H7 (cell line): ENCODE results near the gene SEM1. TPM values are rescaled to one million over a fixed set of nuclear protein-coding genes. Genes with fewer than 3 reads are reported as not detected.
"Not testable (repeated sequence)": the region's sequence is repeated elsewhere in the genome, so short reads cannot be mapped to it uniquely, and the experiment has no call there.

Experiments
- DNase-seq: peaks from one replicate; pipeline ENCODE4 v3.0.0; 2012
- H3K27me3 ChIP-seq: 2 replicates; pipeline ENCODE4 v1.6.0; 2011; ENCODE audit warnings: mild to moderate bottlenecking, low read length; ENCODE audit not compliant: control insufficient read depth, insufficient read depth
- H3K36me3 ChIP-seq: replicated peaks from 2 replicates; pipeline ENCODE4 v1.5.1; 2011; ENCODE audit warnings: low read length; ENCODE audit not compliant: control insufficient read depth, insufficient read depth
- H3K4me3 ChIP-seq: 2 replicates; pipeline ENCODE4 v1.5.1; 2011; ENCODE audit warnings: low read depth, mild to moderate bottlenecking, control low read depth, low read length, moderate library complexity; ENCODE audit not compliant: insufficient read depth
- total RNA-seq: library from RNA; depleted of rRNA; stranded (reverse); fragments of >200 nt; shearing (Covaris generic); gene quantifications from 2 replicates; pipeline ENCODE4 v1.2.3, GENCODE V29; 2014; rRNA removed

Gene SEM1
- 54.0 and 78.1 TPM in 2 replicates for total RNA-seq

DNA sequence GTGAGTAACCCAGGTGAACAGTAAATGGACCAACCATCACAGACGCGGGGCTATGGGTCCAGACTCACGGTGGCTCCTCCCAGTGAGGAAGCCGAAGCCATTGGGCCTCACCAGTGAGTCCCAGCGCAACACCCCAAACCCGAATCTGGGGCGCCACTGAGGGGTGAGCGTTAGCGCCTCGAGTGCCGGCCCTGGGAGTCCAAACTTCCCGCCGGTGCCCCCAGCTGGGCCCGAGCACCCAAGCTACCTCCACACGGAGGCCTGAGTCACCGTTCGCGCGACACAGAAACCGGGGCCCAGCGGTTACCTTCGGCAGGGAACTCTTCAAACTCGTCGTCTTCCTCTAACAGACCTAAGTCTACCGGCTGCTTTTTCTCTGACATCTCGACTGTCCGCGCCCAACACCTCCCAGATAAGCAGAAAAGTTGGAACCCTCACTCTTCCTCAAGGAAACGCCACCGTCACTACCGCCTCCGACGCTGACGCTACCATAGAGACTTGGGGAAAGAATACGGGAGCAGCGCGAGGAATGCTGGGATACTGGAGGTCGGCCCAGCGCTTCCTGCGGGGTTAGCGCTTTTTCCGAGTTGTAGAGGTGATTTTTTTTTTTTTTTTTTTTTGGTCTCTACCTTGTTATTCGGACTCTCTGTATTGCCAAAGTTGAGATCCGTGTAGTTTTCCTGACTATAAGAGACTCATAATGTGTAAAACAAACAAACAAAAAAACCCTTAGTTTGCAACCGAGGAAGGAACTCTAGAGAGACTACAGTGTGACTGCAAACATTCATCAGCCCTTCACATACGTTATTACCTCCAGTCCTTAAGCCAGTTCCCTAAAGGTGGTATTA is at the start of gene SEM1:
Gene SEM1 (minus strand): TSS at position 466 of the 848 bp plus-strand sequence. CDS start 83 bp downstream, at position 383.
- H3K27me3 ChIP-seq = no peaks in the 10 kb centered on the region
- H3K4me3 ChIP-seq = peak within 1 kb of the TSS; percentile 84
- DNase-seq = peak; percentile 54
- H3K36me3 ChIP-seq = no peaks in the 10 kb centered on the region

DNA sequence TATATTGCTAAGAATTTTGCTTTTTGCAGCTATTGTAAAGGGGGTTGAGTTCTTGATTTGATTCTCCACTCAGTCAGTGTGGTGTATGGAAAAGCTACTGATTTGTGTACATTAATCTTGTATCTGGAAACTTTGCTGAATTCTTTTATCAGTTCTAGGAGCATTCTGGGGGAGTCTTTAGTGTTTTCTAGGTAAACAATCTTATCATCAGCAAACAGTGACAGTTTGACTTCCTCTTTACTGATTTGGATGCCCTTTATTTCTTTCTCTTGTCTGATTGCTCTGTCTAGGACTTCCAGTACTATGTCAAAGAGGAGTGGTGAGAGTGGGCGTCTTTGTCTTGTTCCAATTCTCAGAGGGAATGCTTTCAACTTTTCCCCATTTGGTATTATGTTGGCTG is 48.2 kb upstream of the SEM1 start:
- H3K27me3 ChIP-seq, H3K36me3 ChIP-seq, H3K4me3 ChIP-seq, DNase-seq: not testable (repeated sequence)

DNA sequence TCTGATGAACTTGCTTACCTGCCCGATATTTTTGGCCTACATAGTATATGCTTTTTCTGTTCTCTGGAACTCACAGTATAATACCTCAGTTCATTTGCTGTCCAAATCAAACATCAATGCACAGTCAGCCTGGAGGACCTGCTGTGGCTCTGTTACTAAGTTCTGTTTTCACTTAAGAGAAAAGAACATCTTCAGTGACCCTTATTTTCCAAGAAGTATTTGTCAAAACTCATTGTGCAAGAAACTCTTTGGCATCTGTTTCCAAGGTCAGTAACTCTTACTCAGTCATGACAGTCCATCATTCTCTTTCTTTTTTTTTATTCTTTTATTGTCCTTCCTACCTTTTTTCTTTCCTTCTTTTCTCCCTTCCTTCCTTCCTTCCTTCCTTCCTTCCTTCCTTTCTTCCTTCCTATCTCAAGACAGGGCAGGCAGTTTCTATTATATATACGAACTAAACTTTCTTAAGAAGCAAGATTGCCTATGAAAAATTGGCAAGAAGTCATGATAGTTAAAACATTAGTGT is 37.8 kb upstream of the SEM1 start:
- no peaks in the 10 kb centered on the region for H3K36me3 ChIP-seq
- H3K27me3 ChIP-seq = no peaks in the 10 kb centered on the region; the same call in 1 of the 2 replicates
- no peak overlapping the region for H3K4me3 ChIP-seq
- no peak for DNase-seq

DNA sequence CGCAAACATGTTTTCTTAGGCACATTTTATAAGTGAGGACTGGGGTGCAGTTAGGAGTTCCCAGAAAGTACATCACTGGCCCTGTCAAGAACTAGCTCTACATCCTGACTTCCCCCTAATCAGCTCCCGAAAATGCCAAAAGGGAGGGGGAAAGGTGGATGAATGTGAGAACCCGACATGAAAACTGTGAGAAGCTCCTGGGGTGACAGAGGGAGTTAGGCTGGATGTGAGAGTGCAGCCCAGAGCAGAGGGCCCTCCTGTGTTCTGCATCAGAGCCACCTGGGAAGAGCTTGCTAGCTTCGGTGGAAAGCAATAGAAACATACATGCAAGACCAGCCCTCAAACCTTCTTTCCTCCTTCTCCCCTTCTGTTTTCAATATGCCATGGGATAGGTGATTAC is 30.5 kb upstream of the SEM1 start:
- no peaks in the 10 kb centered on the region; the same call in 1 of the 2 replicates for H3K27me3 ChIP-seq
- no peak overlapping the region for H3K4me3 ChIP-seq
- no peaks in the 10 kb centered on the region for H3K36me3 ChIP-seq
- peak; percentile 22 for DNase-seq

DNA sequence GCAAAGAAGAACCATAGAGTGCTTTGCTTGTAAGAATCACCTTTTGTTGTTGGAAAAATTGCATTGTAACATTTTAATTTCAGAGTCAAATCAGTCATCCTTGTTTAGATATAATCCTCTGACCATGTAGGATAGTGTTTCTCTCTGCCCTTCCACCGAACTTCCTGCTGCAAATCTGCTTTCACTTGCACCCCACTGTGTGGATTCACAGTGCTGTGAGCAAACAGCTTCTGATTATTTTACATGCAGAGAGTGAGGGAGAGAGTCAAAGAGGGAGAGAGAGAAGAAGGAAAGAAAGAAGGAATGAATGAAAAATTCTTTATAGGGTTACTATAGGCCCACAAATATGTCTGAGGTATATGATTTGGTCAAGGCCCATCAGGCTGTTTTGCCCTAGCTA is 30.0 kb upstream of the SEM1 start:
- H3K27me3 ChIP-seq = no peaks in the 10 kb centered on the region; the same call in 1 of the 2 replicates
- H3K36me3 ChIP-seq = no peaks in the 10 kb centered on the region
- H3K4me3 ChIP-seq = no peak overlapping the region
- peak; percentile 16 for DNase-seq

DNA sequence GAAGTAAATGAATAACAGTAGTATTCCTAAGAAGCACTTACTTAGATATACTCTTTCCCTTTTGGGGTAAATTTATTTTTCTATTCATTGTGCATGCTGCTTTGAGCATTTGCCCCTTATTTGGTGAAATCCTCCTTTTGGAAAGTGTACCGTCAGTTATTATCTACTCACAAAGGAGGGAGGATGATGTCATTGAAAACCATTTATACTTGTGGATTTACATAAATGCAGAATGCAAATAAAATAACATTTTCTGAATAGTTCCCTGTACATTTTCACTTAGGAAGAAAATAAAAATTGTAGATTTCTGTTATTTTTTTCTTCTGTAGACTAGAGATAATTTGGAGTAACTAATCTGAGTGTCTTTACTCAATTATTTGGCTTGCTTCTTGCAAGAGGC is 29.5 kb upstream of the SEM1 start:
- Histone ChIP-seq H3K4me3 (no peak overlapping the region), H3K27me3 (no peaks in the 10 kb centered on the region; the same call in 1 of the 2 replicates), H3K36me3 (no peaks in the 10 kb centered on the region)
- no peak for DNase-seq

DNA sequence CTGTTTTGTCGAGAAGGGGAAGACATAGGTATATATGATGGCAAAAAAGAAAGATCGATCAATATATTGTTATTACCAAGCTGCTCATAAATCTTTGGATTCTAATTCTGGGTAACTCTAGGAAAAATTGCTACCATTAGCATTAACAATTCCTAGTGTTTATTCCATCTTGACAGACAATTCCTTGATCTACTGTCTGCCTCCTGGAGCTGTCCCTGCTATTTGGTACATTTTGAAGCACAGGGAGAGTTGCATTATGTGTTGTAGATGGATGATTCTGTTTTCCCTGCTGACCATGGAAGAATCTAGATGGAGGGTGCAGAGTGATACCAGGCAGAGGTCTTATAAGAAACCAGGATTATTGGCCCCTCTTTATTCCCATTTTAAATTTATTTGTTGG is 29.1 kb upstream of the SEM1 start:
- DNase-seq = no peak
- Histone ChIP-seq H3K36me3 (no peaks in the 10 kb centered on the region), H3K4me3 (no peak overlapping the region), H3K27me3 (no peaks in the 10 kb centered on the region; the same call in 1 of the 2 replicates)

DNA sequence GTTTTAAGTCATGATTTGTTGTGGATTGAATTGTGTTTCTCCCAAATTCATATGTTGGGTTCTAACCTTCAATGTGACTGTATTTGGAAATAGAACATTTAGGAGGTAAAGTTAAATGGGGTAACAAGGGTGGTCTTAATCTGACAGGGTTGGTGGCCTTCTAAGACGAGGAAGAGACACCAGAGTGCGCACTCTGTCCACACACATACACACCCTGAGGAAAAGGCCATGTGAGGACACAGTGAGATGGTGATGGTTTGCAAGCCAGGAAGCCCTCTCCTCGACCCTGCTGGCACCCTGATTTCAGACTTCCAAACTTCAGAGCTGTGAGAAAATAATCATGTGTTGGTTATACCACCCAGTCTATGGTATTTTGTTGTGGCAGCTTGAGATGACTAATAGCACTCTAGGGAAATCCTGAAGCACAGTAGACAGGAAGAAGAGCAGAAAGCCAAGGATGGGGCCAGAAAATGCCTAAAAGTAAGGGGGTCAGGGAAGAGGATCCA is 28.0 kb upstream of the SEM1 start:
- Histone ChIP-seq H3K4me3 (no peak overlapping the region), H3K36me3 (no peaks in the 10 kb centered on the region), H3K27me3 (no peaks in the 10 kb centered on the region)
- no peak for DNase-seq

DNA sequence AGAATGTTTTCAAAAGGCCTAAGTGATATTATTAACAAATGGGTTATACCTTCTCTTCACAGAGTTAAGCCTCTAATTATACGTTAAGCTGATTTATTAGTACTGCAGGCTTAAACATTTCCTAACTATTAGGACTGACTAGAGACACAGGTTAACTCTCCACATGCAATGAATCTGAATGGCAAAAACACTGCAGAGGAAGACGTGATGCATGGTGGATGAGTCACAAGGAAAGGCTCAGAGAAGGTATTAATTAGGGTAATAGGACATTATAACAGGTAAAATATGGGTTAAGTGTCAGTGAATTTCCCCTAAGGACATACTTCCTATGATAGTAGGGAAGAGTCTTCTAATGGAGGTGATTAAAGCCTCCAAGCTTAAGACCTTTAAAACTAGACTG is 24.7 kb upstream of the SEM1 start:
- H3K36me3 ChIP-seq = no peaks in the 10 kb centered on the region
- no peak for DNase-seq
- H3K27me3 ChIP-seq = no peaks in the 10 kb centered on the region
- no peak overlapping the region for H3K4me3 ChIP-seq

DNA sequence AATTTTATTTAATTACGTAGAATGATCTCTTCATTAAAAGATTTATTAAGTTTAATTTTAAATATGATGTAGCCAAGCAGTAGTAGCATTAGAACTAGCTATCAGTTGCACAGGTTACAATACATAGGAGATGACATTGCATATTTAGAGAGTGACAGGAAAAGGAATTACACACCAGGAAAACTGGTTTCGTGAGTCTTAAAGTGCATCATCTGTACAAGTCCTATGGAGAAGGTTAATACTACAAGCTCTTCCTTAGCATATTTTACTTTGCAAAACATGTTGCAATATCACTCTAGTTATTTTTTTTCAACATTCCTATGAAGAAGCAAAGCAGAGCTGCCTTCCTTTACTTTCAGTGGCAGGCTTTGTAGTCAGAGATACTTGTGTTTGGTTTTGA is 20.2 kb upstream of the SEM1 start:
- Histone ChIP-seq H3K4me3 (no peak overlapping the region), H3K27me3 (no peaks in the 10 kb centered on the region), H3K36me3 (no peaks in the 10 kb centered on the region)
- DNase-seq = no peak

DNA sequence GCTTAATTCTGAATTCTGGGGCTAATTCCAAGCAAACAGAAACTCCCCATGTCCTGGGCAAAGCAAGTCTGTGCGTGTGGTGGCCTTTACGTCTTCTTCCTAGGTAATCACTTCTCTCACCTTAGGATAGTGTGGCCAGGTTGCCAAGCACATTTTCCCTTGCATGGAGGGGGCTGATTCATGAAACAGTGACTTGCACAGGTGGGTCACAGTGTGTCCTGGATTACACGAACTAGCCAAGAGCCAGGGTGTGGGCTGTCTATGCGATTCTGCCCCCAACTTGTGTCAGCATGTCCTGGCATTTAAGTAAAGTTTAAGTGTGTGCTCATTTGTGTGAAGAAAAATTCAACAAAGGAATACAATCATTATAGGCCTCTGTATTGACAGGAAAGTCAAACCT is 18.5 kb upstream of the SEM1 start:
- H3K4me3 ChIP-seq = no peak overlapping the region

DNA sequence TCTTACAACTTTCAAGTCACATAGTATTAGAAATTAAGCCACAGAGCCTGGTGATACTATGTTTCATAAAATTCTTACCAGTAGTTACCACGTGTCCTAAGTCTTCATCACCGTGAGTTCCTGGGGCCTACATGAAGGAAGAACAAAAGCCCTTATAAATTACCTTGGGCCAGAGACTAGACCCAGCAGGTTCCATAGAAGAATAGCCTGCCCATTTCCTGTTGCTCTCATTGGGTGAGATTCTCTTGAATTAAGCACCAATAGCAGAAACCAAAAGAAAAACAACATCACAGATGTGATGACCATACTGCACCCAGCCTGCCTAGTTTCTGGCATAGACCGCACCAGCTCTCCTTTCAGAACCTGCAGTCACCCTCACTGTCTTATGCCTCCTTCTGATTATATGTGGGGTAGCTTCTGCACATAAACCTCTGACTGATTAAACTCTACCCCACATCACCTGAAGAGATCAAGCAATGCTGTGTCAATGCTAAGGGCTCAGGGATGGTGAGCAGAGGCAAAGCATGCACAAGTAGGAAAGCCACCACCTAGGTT is 18.0 kb upstream of the SEM1 start:
- DNase-seq = no peak
- no peaks in the 10 kb centered on the region for H3K36me3 ChIP-seq
- no peak overlapping the region for H3K4me3 ChIP-seq
- no peaks in the 10 kb centered on the region for H3K27me3 ChIP-seq

More for the DNA sequence above, 18.5 kb upstream of the SEM1 start:
- H3K27me3 ChIP-seq = no peaks in the 10 kb centered on the region
- no peak for DNase-seq
- no peaks in the 10 kb centered on the region for H3K36me3 ChIP-seq

DNA sequence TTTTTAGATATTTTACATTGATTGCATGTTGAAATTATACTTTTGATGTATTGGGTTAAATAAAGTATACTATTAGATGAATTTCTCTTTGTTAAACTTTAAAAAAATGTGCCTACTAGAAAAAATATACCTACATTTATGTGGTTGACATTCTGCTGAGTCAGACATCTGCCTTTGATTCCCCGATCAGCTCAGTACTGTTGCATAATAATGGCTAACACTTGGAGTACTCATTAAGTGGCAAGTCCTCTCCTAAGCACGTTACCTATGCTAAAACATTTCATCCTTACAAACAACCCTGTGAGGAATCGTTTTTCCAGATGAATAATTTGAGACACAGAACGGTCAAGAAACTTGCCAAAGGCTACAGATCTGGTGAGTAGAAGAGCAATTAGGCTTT is 14.0 kb upstream of the SEM1 start:
- no peak overlapping the region for H3K4me3 ChIP-seq
- no peaks in the 10 kb centered on the region for H3K36me3 ChIP-seq
- H3K27me3 ChIP-seq = no peaks in the 10 kb centered on the region
- DNase-seq = no peak

DNA sequence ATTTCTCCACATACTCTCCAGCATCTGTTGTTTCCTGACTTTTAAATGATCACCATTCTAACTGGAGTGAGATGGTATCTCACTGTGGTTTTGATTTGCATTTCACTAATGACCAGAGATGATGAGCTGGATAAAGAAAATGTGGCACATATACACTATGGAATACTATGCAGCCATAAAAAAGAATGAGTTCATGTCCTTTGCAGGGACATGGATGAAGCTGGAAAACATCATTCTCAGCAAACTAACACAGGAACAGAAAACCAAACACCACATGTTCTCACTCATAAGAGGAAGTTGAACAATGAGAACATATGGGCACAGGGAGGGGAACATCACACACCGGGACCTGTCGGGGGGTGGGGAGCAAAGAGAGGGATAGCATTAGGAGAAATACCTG is 13.3 kb upstream of the SEM1 start:
- DNase-seq, H3K27me3 ChIP-seq, H3K36me3 ChIP-seq, H3K4me3 ChIP-seq: not testable (repeated sequence)

DNA sequence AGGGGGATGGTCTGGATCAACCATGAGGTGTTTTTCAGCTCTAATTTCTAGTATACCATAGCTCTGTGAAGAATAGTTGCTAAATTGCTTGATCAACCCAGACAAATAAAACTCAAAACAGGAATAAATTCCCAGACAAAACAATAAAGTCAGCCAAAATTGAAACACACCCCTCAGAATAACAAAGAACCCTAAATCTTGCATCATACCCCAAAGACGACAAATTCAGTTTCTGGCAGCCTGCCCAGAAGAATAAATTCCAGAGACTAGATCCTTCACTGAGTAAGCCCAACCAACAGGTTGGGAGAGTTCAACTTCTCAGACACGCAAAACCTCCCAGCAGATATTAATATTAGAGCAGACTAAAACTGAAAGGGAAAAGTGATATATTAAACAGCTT is 11.2 kb upstream of the SEM1 start:
- Histone ChIP-seq H3K27me3 (no peaks in the 10 kb centered on the region), H3K36me3 (no peaks in the 10 kb centered on the region), H3K4me3 (no peak overlapping the region)
- no peak for DNase-seq
